ENCODE data around the gene RABEPK. TPM values are rescaled to one million over a fixed set of nuclear protein-coding genes. Genes with fewer than 3 reads are reported as not detected.
"Not testable (repeated sequence)": the region's sequence is repeated elsewhere in the genome, so short reads cannot be mapped to it uniquely, and the experiment has no call there.

Gene RABEPK
- total RNA-seq, 1 experiment from 2014 or later, result 74.2 TPM

- no peaks in the 10 kb centered on the region for H3K27me3 ChIP-seq
- no peaks in the 10 kb centered on the region for H3K9me3 ChIP-seq
- peaks cover 16% of the 10 kb centered on the region for H3K36me3 ChIP-seq
- DNase-seq, result peak; percentile 97
- peak within 1 kb of the TSS; percentile 86 for H3K4me3 ChIP-seq
These were observed 61.4 kb downstream of the RABEPK start, which contains the start of gene GAPVD1 for GRCh38 chr9:125261501-125262293. Gene GAPVD1 (plus strand): TSS chr9:125261826. CDS start chr9:125298922, 37,096 bp downstream.

GRCh38 chr9:125262294-125262991, 62.1 kb downstream of the RABEPK start:
- no peak for DNase-seq
- no peaks in the 10 kb centered on the region for H3K9me3 ChIP-seq

DNA sequence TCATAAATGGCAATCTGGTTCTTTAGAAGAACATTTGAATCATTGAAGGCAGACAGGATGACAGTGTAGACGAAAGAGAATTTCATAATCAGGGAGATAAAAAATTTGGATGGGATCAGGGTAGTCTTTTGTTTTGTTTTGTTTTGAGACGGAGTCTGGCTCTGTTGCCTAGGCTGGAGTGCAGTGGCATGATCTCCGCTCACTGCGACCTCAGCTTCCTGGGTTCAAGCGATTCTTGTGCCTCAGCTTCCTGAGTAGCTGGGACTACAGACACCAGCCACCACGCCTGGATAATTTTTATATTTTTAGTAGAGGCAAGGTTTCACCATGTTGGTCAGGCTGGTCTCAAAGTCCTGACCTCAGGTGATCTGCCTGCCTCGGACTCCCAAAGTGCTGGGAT, 63.7 kb downstream of the RABEPK start:
- not testable (repeated sequence) for H3K9me3 ChIP-seq, H3K4me3 ChIP-seq, H3K27me3 ChIP-seq, DNase-seq
- H3K36me3 ChIP-seq, result peaks cover 27% of the 10 kb centered on the region

More at GRCh38 chr9:125262294-125262991, 62.1 kb downstream of the RABEPK start:
- Histone ChIP-seq H3K27me3 (no peaks in the 10 kb centered on the region), H3K36me3 (peaks cover 22% of the 10 kb centered on the region), H3K4me3 (peak overlapping the region; percentile 86)

GRCh38 chr9:125268394-125269013, 68.2 kb downstream of the RABEPK start:
- no peak for DNase-seq
- no peaks in the 10 kb centered on the region for H3K9me3 ChIP-seq
- H3K36me3 ChIP-seq, result peaks cover 32% of the 10 kb centered on the region
- no peak overlapping the region for H3K4me3 ChIP-seq
- no peaks in the 10 kb centered on the region for H3K27me3 ChIP-seq

DNA sequence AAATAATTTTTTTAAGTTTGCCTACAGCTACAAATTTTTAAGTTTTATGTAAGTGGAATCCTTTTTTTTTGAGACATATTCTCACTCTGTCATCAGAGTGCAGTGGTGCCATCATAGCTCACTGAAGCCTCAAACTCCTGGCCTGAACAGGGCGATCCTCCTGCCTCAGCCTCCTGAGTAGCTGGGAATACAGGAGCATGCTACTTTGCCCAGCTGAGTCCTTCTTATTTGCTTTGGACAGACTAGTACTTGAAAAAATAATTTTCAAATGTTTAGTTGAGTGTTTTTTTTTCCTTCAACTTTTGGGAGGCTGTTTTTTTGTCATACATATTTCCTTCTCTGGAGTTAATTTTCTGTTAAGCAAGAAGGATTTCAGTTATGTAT, 68.7 kb downstream of the RABEPK start:
- peaks cover 30% of the 10 kb centered on the region for H3K36me3 ChIP-seq
- no peaks in the 10 kb centered on the region for H3K9me3 ChIP-seq
- no peak overlapping the region for H3K4me3 ChIP-seq
- DNase-seq, result no peak
- H3K27me3 ChIP-seq, result no peaks in the 10 kb centered on the region

DNA sequence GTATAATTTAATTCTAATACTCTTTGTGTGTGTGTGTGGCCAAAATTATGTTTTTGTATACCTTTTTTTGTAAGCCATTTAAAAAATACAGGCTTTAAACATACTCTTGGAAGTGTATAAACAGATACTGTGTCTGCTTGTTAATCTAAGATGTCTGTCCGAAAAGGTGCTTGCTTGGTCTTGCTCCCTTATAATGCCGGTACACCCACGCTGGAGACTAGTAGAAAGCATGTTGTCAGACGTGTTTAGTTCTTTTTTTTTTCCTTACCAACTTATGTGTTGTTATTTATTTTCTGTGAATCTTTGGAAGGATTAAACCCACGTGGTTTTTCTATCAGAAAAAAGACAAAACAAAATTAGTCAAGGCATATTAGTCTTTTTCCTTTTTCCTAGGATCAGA, 70.7 kb downstream of the RABEPK start:
- Histone ChIP-seq H3K4me3 (no peak overlapping the region), H3K27me3 (no peaks in the 10 kb centered on the region), H3K36me3 (peaks cover 30% of the 10 kb centered on the region), H3K9me3 (no peaks in the 10 kb centered on the region)
- DNase-seq, result no peak

GRCh38 chr9:125272697-125273096, 72.4 kb downstream of the RABEPK start:
- DNase-seq, result no peak
- Histone ChIP-seq H3K9me3 (no peaks in the 10 kb centered on the region), H3K36me3 (peaks cover 17% of the 10 kb centered on the region), H3K4me3 (no peak overlapping the region), H3K27me3 (no peaks in the 10 kb centered on the region)

GRCh38 chr9:125276771-125277170, 76.4 kb downstream of the RABEPK start:
- H3K4me3 ChIP-seq, result no peak overlapping the region
- H3K9me3 ChIP-seq, result no peaks in the 10 kb centered on the region
- no peaks in the 10 kb centered on the region for H3K27me3 ChIP-seq
- H3K36me3 ChIP-seq, result peaks cover 7% of the 10 kb centered on the region
- no peak for DNase-seq

DNA sequence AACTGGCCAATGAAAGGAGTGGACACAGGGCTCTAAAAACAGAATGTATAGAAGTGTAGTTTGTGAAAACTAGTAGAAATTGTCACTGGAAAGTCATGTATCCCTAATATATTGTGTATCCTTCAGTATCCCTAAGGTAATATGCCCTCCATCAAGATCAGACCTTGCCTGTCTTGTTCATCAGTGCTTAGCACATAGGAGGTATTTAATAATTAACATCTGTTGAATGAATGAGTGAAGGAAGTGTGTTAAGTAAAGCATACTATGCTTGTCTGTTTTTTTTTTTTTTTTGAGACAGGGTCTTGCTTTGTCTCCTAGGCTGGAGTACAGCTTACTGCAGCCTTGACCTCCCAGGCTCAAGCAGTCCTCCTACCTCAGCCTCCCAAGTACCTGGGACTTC, 77.1 kb downstream of the RABEPK start:
- Histone ChIP-seq H3K36me3 (peaks cover 7% of the 10 kb centered on the region), H3K9me3 (no peaks in the 10 kb centered on the region), H3K4me3 (no peak overlapping the region), H3K27me3 (no peaks in the 10 kb centered on the region)
- DNase-seq, result no peak

DNA sequence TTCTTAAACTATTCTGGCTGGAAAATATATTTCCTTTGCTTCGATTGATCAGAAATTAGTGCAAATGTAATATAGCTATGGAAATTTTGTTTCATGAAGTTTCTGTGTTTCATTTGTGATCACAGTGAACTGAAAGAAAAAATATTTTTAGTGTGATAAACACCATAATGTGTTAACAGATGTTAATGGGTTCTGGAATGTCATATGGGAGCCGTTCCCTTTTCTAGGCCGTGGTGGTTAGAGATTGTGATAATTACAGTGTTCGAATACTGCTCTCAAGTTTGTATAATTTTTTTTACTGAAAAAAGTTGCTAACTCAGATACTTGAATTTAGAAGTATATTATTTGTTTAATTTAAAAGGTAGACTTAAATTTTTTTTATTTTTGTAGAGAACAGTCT, 80.6 kb downstream of the RABEPK start:
- Histone ChIP-seq H3K27me3 (no peaks in the 10 kb centered on the region), H3K9me3 (no peaks in the 10 kb centered on the region), H3K36me3 (peaks cover 5% of the 10 kb centered on the region), H3K4me3 (no peak overlapping the region)
- no peak for DNase-seq

Other genes starting within 250 kb of the RABEPK start
- 13.2 and 25.5 TPM in 2 replicates for gene SCAI, start 57.0 kb upstream of the RABEPK start, total RNA-seq (2014; rRNA removed; shearing (Covaris generic); ENCODE audit: low replicate concordance)
- gene PPP6C, start 10.7 kb upstream of the RABEPK start, total RNA-seq (2014; rRNA removed; shearing (Covaris generic); ENCODE audit: low replicate concordance), result 17.0 and 23.4 TPM in 2 replicates
- 117 and 156 TPM in 2 replicates for gene HSPA5, start 40.8 kb downstream of the RABEPK start, total RNA-seq (2014; rRNA removed; shearing (Covaris generic); ENCODE audit: low replicate concordance)
- gene GAPVD1, start 61.3 kb downstream of the RABEPK start, total RNA-seq (2014; rRNA removed; shearing (Covaris generic); ENCODE audit: low replicate concordance), result 27.5 and 31.4 TPM in 2 replicates

Data from MG63 (cell line).